ENCODE measurements around the gene MFAP5.

DNA sequence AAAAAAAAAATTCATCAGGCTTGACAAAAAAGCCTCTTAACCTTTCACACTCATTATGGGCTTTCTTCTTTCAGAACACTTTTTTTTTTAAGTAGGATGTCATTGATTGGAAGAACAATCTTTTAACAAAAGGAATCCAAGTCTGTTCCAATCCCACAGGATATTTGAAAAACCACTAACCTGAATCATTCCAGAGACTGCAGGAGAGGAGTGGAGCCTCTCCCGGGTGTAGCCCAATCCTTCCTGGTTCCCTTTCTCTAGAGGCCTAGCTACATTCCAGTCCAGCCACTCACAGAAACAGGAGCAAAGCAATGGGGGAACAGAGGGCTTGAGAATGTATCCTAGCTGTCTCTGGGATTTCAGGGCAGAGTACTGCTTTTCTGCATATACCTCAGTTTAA is 4.3 kb downstream of the MFAP5 start:
- TF ChIP-seq GATA1 (IDR thresholded peaks at IDR 0.05; ENCODE audit: low read depth, low read length) = no peak
- no peak for TF ChIP-seq POLR2A (IDR thresholded peaks at IDR 0.05; ENCODE audit: low read length)
